WTC11 (cell line): ENCODE measurements around the gene RIMBP2. TPM values are rescaled to one million over a fixed set of nuclear protein-coding genes. Genes with fewer than 3 reads are reported as not detected.

Experiments
- ATAC-seq: fragments of 200-7000 bp; cut with Tn5 transposase; 2 replicates; pipeline ENCODE4 v1.10.0; 2021; ENCODE audit warnings: mild to moderate bottlenecking, moderate library complexity
- CTCF ChIA-PET: fragments of 300-600 bp; sonication (Branson Sonifier 250); formaldehyde crosslinking; loops from one replicate; lab custom pipeline; 2021; ENCODE audit warnings: antibody characterized with exemption; lab: Charles Lee
- POLR2A ChIA-PET: fragments of 350-600 bp; sonication (Branson Sonifier 250); formaldehyde crosslinking; loops from one replicate; lab custom pipeline; 2021; ENCODE audit warnings: antibody characterized with exemption; lab: Charles Lee
- DNase-seq: peaks from one replicate; pipeline ENCODE4 v3.0.0; 2021; ENCODE audit warnings: low spot score
- H3K27ac Mint-ChIP-seq: 2 replicates; pipeline ENCODE4 v1.8.0; 2021; ENCODE audit warnings: mixed read lengths
- H3K27me3 Mint-ChIP-seq: 2 replicates; pipeline ENCODE4 v1.8.0; 2021; ENCODE audit warnings: low read depth, mild to moderate bottlenecking, moderate library complexity, mixed read lengths
- H3K36me3 Mint-ChIP-seq: 2 replicates; pipeline ENCODE4 v1.8.0; 2021; ENCODE audit warnings: mixed read lengths
- H3K4me1 Mint-ChIP-seq: 2 replicates; pipeline ENCODE4 v1.8.0; 2022; ENCODE audit warnings: mixed read lengths
- H3K4me3 Mint-ChIP-seq: 2 replicates; pipeline ENCODE4 v1.8.0; 2021; ENCODE audit warnings: mild to moderate bottlenecking, moderate library complexity, mixed read lengths
- H3K9me3 Mint-ChIP-seq: 2 replicates; pipeline ENCODE4 v1.8.0; 2021; ENCODE audit warnings: mixed read lengths
- ATF1 ChIP-seq: sonication (generic); formaldehyde crosslinking; IDR thresholded peaks from 2 replicates; pipeline ENCODE4 v1.8.1; 2023; ENCODE audit warnings: mild to moderate bottlenecking, moderate library complexity, missing genetic modification reagents
- CDX4 ChIP-seq: fragments of 250-450 bp; sonication (Bioruptor Pico); IDR thresholded peaks from 2 replicates; pipeline ENCODE4 v1.9.0; 2021; ENCODE audit warnings: moderate library complexity, mild to moderate bottlenecking, inconsistent platforms, borderline replicate concordance
- CTCF ChIP-seq: fragments of 200-600 bp; IDR thresholded peaks from 2 replicates; pipeline ENCODE4 v1.8.0; 2022; ENCODE audit warnings: antibody characterized with exemption
- E2F5 ChIP-seq: sonication (generic); formaldehyde crosslinking; IDR thresholded peaks from 2 replicates; pipeline ENCODE4 v1.8.1; 2022; ENCODE audit warnings: mild to moderate bottlenecking, moderate library complexity, missing genetic modification reagents
- ELF4 ChIP-seq: sonication (generic); formaldehyde crosslinking; IDR thresholded peaks from 2 replicates; pipeline ENCODE4 v1.8.1; 2022; ENCODE audit warnings: low read depth, mild to moderate bottlenecking, moderate library complexity, missing genetic modification reagents
- EMX1 ChIP-seq: fragments of 250-450 bp; sonication (Bioruptor Pico); IDR thresholded peaks from 2 replicates; pipeline ENCODE4 v1.8.0; 2021; ENCODE audit warnings: mild to moderate bottlenecking
- GABPB1 ChIP-seq: sonication (generic); formaldehyde crosslinking; IDR thresholded peaks from 2 replicates; pipeline ENCODE4 v1.8.1; 2023; ENCODE audit warnings: mild to moderate bottlenecking, missing genetic modification reagents
- JUN ChIP-seq: sonication (generic); formaldehyde crosslinking; IDR thresholded peaks from 2 replicates; pipeline ENCODE4 v1.8.0; 2023; ENCODE audit warnings: mild to moderate bottlenecking, missing genetic modification reagents
- MLX ChIP-seq: sonication (generic); formaldehyde crosslinking; IDR thresholded peaks from 2 replicates; pipeline ENCODE4 v1.8.1; 2023; ENCODE audit warnings: mild to moderate bottlenecking, missing genetic modification reagents, moderate library complexity
- MXD4 ChIP-seq: fragments of 250-450 bp; sonication (Bioruptor Pico); IDR thresholded peaks from 2 replicates; pipeline ENCODE4 v1.8.0; 2021; ENCODE audit warnings: mild to moderate bottlenecking, moderate library complexity, borderline replicate concordance
- NFYB ChIP-seq: sonication (generic); formaldehyde crosslinking; conservative IDR thresholded peaks from 2 replicates; pipeline ENCODE4 v1.8.0; 2022; ENCODE audit warnings: low read depth, missing genetic modification reagents
- NR1H2 ChIP-seq: sonication (generic); formaldehyde crosslinking; IDR thresholded peaks from 2 replicates; pipeline ENCODE4 v1.9.0; 2021; ENCODE audit warnings: mild to moderate bottlenecking, moderate library complexity, missing genetic modification reagents
- PRDM15 ChIP-seq: sonication (generic); formaldehyde crosslinking; IDR thresholded peaks from 2 replicates; pipeline ENCODE4 v1.8.0; 2022; ENCODE audit warnings: missing genetic modification reagents
- SMAD4 ChIP-seq: sonication (generic); formaldehyde crosslinking; IDR thresholded peaks from 2 replicates; pipeline ENCODE4 v1.8.0; 2022; ENCODE audit warnings: mild to moderate bottlenecking, missing genetic modification reagents
- SP1 ChIP-seq: sonication (generic); formaldehyde crosslinking; conservative IDR thresholded peaks from 2 replicates; pipeline ENCODE4 v1.8.1; 2022; ENCODE audit warnings: missing genetic modification reagents
- TCF7 ChIP-seq: sonication (generic); formaldehyde crosslinking; IDR thresholded peaks from 2 replicates; pipeline ENCODE4 v1.8.0; 2022; ENCODE audit warnings: mild to moderate bottlenecking, low read depth, missing genetic modification reagents, moderate library complexity
- ZBTB21 ChIP-seq: sonication (generic); formaldehyde crosslinking; IDR thresholded peaks from 2 replicates; pipeline ENCODE4 v1.8.1; 2023; ENCODE audit warnings: mild to moderate bottlenecking, missing genetic modification reagents, borderline replicate concordance
- ZNF281 ChIP-seq: sonication (generic); formaldehyde crosslinking; IDR thresholded peaks from 2 replicates; pipeline ENCODE4 v1.8.0; 2023; ENCODE audit warnings: mild to moderate bottlenecking, missing genetic modification reagents
- ZNF425 ChIP-seq: fragments of 250-450 bp; sonication (Bioruptor Pico); conservative IDR thresholded peaks from 2 replicates; pipeline ENCODE4 v1.9.0; 2021; ENCODE audit warnings: mild to moderate bottlenecking
- ZNF671 ChIP-seq: fragments of 250-450 bp; sonication (Bioruptor Pico); IDR thresholded peaks from 2 replicates; pipeline ENCODE4 v1.8.0; 2021; ENCODE audit warnings: mild to moderate bottlenecking
- total RNA-seq: library from RNA; stranded (reverse); gene quantifications from 3 replicates; pipeline ENCODE4 v1.2.3, GENCODE V29; 2021

Gene RIMBP2
- total RNA-seq, 1 experiment from 2014 or later: 2.6 TPM

- TF ChIP-seq ELF4 (CRISPR knock-in tag) (no peak), NFYB (no peak), MLX (CRISPR knock-in tag) (no peak)
These were observed 193.8 kb downstream of the RIMBP2 start (continued) for GRCh38 chr12:130522244-130522834.

- Mint-ChIP-seq H3K27ac (no peak overlapping the region), H3K27me3 (no peaks in the 10 kb centered on the region; the same call in none of the 2 replicates)
- no peak for ATAC-seq
These were observed 194.5 kb downstream of the RIMBP2 start for GRCh38 chr12:130521375-130522124.

More at GRCh38 chr12:130521375-130522124, 194.5 kb downstream of the RIMBP2 start:
- Mint-ChIP-seq H3K36me3 (peaks cover 2% of the 10 kb centered on the region; the same call in 1 of the 2 replicates), H3K9me3 (peaks cover 7% of the 10 kb centered on the region), H3K4me1 (no peaks in the 10 kb centered on the region), H3K4me3 (no peak overlapping the region)
- no peak for TF ChIP-seq ZNF671 (CRISPR knock-in tag)
- no peak for TF ChIP-seq EMX1 (CRISPR knock-in tag)
- no peak for TF ChIP-seq JUN (CRISPR knock-in tag)
- no peak for TF ChIP-seq GABPB1 (CRISPR knock-in tag)
- TF ChIP-seq SMAD4 (CRISPR knock-in tag): no peak
- no peak for TF ChIP-seq ZBTB21 (CRISPR knock-in tag)
- no peak for TF ChIP-seq ATF1 (CRISPR knock-in tag)
- no peak for TF ChIP-seq TCF7 (CRISPR knock-in tag)
- no peak for TF ChIP-seq CTCF
- no peak for TF ChIP-seq CDX4 (CRISPR knock-in tag)
- TF ChIP-seq MXD4 (CRISPR knock-in tag): no peak
- TF ChIP-seq ZNF425 (CRISPR knock-in tag): no peak
- TF ChIP-seq ZNF281 (CRISPR knock-in tag): no peak
- TF ChIP-seq SP1: no peak
- TF ChIP-seq NR1H2 (CRISPR knock-in tag): no peak
- no peak for TF ChIP-seq E2F5
- TF ChIP-seq PRDM15 (CRISPR knock-in tag): no peak
- ChIA-PET POLR2A (no interaction called here), CTCF (no interaction called here)
- DNase-seq: no peak
